ENCODE results near the gene MLLT10.

The MLLT10 gene

GRCh38 chr10:21517134-21518031, 16.6 kb upstream of the MLLT10 start:
- DNase-seq = peak; percentile 6

- DNase-seq = no peak
Observed at GRCh38 chr10:21518149-21518640, 15.8 kb upstream of the MLLT10 start.

- DNase-seq = no peak
Observed at GRCh38 chr10:21518641-21519396, 15.2 kb upstream of the MLLT10 start.

- DNase-seq = no peak
Observed at GRCh38 chr10:21519397-21519933, 14.6 kb upstream of the MLLT10 start.

GRCh38 chr10:21519941-21520436, 14.0 kb upstream of the MLLT10 start:
- DNase-seq = no peak

- DNase-seq = no peak
Observed at GRCh38 chr10:21520509-21520908, 13.5 kb upstream of the MLLT10 start.

- no peak for DNase-seq
Observed at GRCh38 chr10:21520949-21521348, 13.1 kb upstream of the MLLT10 start.

- no peak for DNase-seq
Observed at GRCh38 chr10:21521751-21522533, 12.1 kb upstream of the MLLT10 start.

GRCh38 chr10:21522631-21523406, 11.2 kb upstream of the MLLT10 start:
- DNase-seq = no peak

- no peak for DNase-seq
Observed at GRCh38 chr10:21523557-21524008, 10.4 kb upstream of the MLLT10 start.

GRCh38 chr10:21524131-21524525, 9.9 kb upstream of the MLLT10 start:
- DNase-seq = no peak

- peak; percentile 62 for DNase-seq
Observed at GRCh38 chr10:21524526-21525366, 9.3 kb upstream of the MLLT10 start.

- peak; percentile 81 for DNase-seq
Observed at GRCh38 chr10:21525367-21526187, 8.5 kb upstream of the MLLT10 start, which contains the start of gene SKIDA1. TSS of gene SKIDA1 (minus strand) at chr10:21525682. CDS start at chr10:21517822, 7,860 bp downstream.

- peak; percentile 52 for DNase-seq
Observed at GRCh38 chr10:21526188-21526859, 7.7 kb upstream of the MLLT10 start.

GRCh38 chr10:21526860-21527597, 7.0 kb upstream of the MLLT10 start:
- peak; percentile 33 for DNase-seq

GRCh38 chr10:21527598-21528235, 6.3 kb upstream of the MLLT10 start:
- no peak for DNase-seq

GRCh38 chr10:21528236-21529031, 5.6 kb upstream of the MLLT10 start:
- DNase-seq = no peak

All from MV-4-11 (cell line).